Measurements from ENCODE around the gene ERFE.

Gene ERFE

GRCh38 chr2:238163481-238164198 is 4.9 kb downstream of the ERFE start:
- no peak overlapping the region for H3K27ac ChIP-seq (ENCODE audit: low read length)
- H3K9ac ChIP-seq (ENCODE audit: low read depth, low read length) = no peak overlapping the region
- no peaks in the 10 kb centered on the region for H3K27me3 ChIP-seq (ENCODE audit: insufficient read depth, low read length, poor library complexity)
- no peak for TF ChIP-seq EZH2 (IDR thresholded peaks at IDR 0.05; ENCODE audit: borderline replicate concordance, low read depth, low read length, severe bottlenecking)
- TF ChIP-seq CTCF (IDR thresholded peaks at IDR 0.05; ENCODE audit: borderline replicate concordance, extremely low read depth, low read length, poor library complexity, severe bottlenecking) = no peak
- peaks cover 8% of the 10 kb centered on the region; the same call in 1 of the 2 replicates for H4K20me1 ChIP-seq (ENCODE audit: insufficient read depth, low read length)
- no peaks in the 10 kb centered on the region for H3K4me1 ChIP-seq (ENCODE audit: insufficient read depth, low read length)
- peaks cover 7% of the 10 kb centered on the region; the same call in 1 of the 2 replicates for H3K36me3 ChIP-seq (ENCODE audit: insufficient read depth, low read length)
- DNase-seq (no peak), ATAC-seq (ENCODE audit: insufficient read depth, low read depth) (no peak)
- no peaks in the 10 kb centered on the region for H3K79me2 ChIP-seq (ENCODE audit: insufficient read depth, low read length)
- H3K4me3 ChIP-seq (ENCODE audit: low read depth in 1 of 2, low read length in 2 of 2) = no peak overlapping the region
- no peak overlapping the region for H3K4me2 ChIP-seq (ENCODE audit: insufficient read depth, low read length)
- H3K9me3 ChIP-seq (ENCODE audit: insufficient read depth, low read length, severe bottlenecking) = no peaks in the 10 kb centered on the region
- H2AFZ ChIP-seq (ENCODE audit: low read depth, low read length) = no peak overlapping the region

- Histone ChIP-seq H3K4me2 (ENCODE audit: insufficient read depth, low read length) (no peak overlapping the region), H3K36me3 (ENCODE audit: insufficient read depth, low read length) (peaks cover 20% of the 10 kb centered on the region), H4K20me1 (ENCODE audit: insufficient read depth, low read length) (peaks cover 11% of the 10 kb centered on the region; the same call in 1 of the 2 replicates), H3K9me3 (ENCODE audit: insufficient read depth, low read length, severe bottlenecking) (no peaks in the 10 kb centered on the region), H3K27ac (ENCODE audit: low read length) (no peak overlapping the region), H3K4me3 (ENCODE audit: low read depth in 1 of 2, low read length in 2 of 2) (no peak overlapping the region), H3K79me2 (ENCODE audit: insufficient read depth, low read length) (no peaks in the 10 kb centered on the region), H2AFZ (ENCODE audit: low read depth, low read length) (no peak overlapping the region), H3K27me3 (ENCODE audit: insufficient read depth, low read length, poor library complexity) (no peaks in the 10 kb centered on the region), H3K9ac (ENCODE audit: low read depth, low read length) (no peak overlapping the region), H3K4me1 (ENCODE audit: insufficient read depth, low read length) (no peaks in the 10 kb centered on the region)
- ATAC-seq (ENCODE audit: insufficient read depth, low read depth) (no peak), DNase-seq (no peak)
- TF ChIP-seq CTCF (IDR thresholded peaks at IDR 0.05; ENCODE audit: borderline replicate concordance, extremely low read depth, low read length, poor library complexity, severe bottlenecking) = no peak
- no peak for TF ChIP-seq EZH2 (IDR thresholded peaks at IDR 0.05; ENCODE audit: borderline replicate concordance, low read depth, low read length, severe bottlenecking)
These were observed 6.1 kb downstream of the ERFE start for GRCh38 chr2:238164906-238165287.

GRCh38 chr2:238165288-238165921 is 6.6 kb downstream of the ERFE start:
- no peak for ATAC-seq (ENCODE audit: insufficient read depth, low read depth)
- no peak overlapping the region for H3K27ac ChIP-seq (ENCODE audit: low read length)
- H3K9ac ChIP-seq (ENCODE audit: low read depth, low read length) = no peak overlapping the region
- H3K9me3 ChIP-seq (ENCODE audit: insufficient read depth, low read length, severe bottlenecking) = no peaks in the 10 kb centered on the region
- H3K4me3 ChIP-seq (ENCODE audit: low read depth in 1 of 2, low read length in 2 of 2) = no peak overlapping the region
- TF ChIP-seq CTCF (IDR thresholded peaks at IDR 0.05; ENCODE audit: borderline replicate concordance, extremely low read depth, low read length, poor library complexity, severe bottlenecking) = no peak
- TF ChIP-seq EZH2 (IDR thresholded peaks at IDR 0.05; ENCODE audit: borderline replicate concordance, low read depth, low read length, severe bottlenecking) = no peak
- no peaks in the 10 kb centered on the region for H3K79me2 ChIP-seq (ENCODE audit: insufficient read depth, low read length)
- H3K4me2 ChIP-seq (ENCODE audit: insufficient read depth, low read length) = no peak overlapping the region
- DNase-seq = no peak
- peaks cover 25% of the 10 kb centered on the region for H3K36me3 ChIP-seq (ENCODE audit: insufficient read depth, low read length)
- no peak overlapping the region for H2AFZ ChIP-seq (ENCODE audit: low read depth, low read length)
- peaks cover 13% of the 10 kb centered on the region for H4K20me1 ChIP-seq (ENCODE audit: insufficient read depth, low read length)
- no peaks in the 10 kb centered on the region for H3K27me3 ChIP-seq (ENCODE audit: insufficient read depth, low read length, poor library complexity)
- no peaks in the 10 kb centered on the region for H3K4me1 ChIP-seq (ENCODE audit: insufficient read depth, low read length)
